GM21528 (cell line): ENCODE results near the gene TNFRSF11A.

Source experiments
- ATAC-seq: cut with Tn5 transposase; IDR thresholded peaks from one replicate; pipeline ENCODE4 v1.9.1; 2021; ENCODE audit warnings: mild to moderate bottlenecking, moderate library complexity; ENCODE audit not compliant: unreplicated experiment, low FRiP score

The TNFRSF11A gene

GRCh38 chr18:62324181-62324828, 805 bp upstream of the TNFRSF11A start:
- ATAC-seq, result no peak

- peak; percentile 32 for ATAC-seq
Measured at GRCh38 chr18:62325806-62326645, 916 bp downstream of the TNFRSF11A start.

DNA sequence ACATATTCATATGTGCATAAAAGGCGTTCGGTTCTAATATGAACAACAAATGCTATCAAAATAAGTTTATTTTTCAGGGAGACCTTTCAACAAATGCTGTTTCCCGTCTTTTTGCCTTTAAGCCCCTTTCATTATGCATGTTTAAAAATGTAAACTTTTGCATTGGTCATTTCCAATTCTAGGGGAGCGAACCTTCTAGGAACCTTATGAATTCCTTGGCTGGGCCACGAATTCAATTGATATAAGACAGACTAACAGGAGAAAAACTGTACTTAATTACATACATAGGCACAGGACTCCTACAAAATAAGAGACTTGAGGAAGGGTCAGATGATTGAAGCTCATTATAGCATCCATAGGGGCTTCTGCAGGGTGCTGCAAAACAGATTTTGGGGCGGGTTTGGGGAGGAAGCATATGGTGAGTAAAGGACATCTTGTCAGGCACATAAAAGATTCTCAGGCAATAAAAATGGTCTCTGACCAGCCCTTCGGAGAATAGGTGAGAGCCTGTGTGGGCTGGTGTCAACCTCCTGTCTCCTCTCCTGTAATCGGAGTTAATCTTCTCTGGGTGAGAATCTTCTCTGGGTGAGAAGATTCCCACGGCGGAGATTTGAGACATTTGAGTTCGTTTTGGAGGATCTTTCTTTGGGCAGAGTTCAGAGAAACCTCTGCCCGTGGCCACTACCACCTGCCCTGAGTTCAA, 1.7 kb downstream of the TNFRSF11A start:
- no peak for ATAC-seq

GRCh38 chr18:62327977-62328376, 2.9 kb downstream of the TNFRSF11A start:
- no peak for ATAC-seq

DNA sequence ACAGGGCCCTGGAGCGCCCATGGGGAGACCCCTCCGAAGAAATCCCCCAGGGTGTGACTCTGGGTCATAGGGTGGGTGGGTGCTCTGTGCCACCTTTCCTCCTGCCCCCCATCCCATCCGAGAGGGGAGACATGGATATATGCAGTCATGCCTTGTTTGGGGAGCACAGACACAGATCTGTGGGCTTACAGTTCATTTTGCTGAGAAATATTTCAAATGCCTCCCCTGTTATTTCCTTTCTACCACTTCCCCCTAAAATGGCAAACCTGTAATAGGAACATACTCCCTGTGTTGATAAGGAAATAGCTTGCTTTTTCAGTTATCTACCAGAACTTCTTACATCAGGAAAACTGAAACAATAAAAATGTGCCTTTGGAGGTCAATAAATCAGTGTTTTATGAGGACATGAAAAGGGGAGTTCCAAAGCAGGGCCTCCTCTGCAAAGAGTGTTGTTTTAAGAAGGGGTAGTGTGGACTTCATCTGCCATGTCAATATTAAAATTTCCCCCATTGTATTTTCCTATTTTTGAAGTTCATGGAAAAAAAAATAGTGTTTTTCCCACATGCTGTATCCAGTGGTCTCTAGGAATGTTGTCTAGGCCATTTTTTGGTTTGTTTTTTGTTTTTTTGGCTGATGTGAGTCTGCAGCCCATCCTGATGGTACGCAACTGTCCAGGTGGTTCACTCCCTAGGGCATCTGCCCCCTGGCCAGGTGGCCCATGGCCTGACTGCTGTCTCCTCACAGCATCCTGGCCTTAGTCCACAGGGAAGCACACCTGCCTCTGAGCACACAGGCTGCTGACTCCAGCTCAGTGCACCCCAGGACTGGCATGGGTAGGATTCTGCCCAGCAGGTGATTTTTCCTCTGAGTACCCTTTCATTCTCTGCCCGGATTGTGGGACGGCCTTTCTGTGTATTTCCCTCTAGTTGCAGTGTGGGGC, 3.7 kb downstream of the TNFRSF11A start:
- ATAC-seq, result no peak

GRCh38 chr18:62329691-62330454, 4.8 kb downstream of the TNFRSF11A start:
- ATAC-seq, result no peak

GRCh38 chr18:62330650-62331049, 5.5 kb downstream of the TNFRSF11A start:
- ATAC-seq, result no peak

DNA sequence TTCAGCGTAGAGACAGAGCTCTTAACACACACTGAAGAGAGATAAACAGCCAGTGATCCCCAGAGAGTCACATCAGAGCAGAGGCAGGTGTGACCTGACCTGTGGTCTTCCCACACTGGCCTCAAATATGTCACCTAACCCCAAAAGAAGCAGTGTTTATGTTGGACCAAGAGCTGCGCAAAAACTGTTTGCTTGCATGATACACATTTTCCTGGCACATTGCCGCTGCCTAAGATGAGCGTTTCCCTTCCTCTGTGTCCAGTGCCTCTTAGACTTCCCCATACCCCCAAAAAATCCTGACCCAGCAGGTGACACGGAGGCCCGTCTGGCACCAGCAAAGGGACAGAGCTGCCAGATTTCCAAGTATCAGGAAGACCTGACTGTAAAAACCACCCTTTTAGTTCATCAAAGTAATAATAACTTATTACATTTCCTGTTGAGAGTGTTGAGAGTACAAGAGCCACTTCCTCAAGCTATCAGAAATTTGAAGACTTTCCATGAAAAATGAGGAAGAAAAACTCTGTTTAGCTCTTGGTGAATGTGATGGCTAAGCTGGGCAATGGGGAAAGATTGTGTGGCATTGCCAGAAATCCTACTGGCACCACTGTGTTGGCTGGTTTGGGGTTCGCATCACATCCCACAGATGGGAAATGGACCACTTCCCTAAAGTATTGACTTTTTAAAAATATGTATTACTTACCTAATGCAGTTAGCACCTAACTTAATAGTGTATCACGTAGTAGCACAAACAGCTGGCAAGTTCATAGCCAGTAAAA, 6.7 kb downstream of the TNFRSF11A start:
- no peak for ATAC-seq

- ATAC-seq, result no peak
Measured at GRCh38 chr18:62332431-62332830, 7.3 kb downstream of the TNFRSF11A start.

DNA sequence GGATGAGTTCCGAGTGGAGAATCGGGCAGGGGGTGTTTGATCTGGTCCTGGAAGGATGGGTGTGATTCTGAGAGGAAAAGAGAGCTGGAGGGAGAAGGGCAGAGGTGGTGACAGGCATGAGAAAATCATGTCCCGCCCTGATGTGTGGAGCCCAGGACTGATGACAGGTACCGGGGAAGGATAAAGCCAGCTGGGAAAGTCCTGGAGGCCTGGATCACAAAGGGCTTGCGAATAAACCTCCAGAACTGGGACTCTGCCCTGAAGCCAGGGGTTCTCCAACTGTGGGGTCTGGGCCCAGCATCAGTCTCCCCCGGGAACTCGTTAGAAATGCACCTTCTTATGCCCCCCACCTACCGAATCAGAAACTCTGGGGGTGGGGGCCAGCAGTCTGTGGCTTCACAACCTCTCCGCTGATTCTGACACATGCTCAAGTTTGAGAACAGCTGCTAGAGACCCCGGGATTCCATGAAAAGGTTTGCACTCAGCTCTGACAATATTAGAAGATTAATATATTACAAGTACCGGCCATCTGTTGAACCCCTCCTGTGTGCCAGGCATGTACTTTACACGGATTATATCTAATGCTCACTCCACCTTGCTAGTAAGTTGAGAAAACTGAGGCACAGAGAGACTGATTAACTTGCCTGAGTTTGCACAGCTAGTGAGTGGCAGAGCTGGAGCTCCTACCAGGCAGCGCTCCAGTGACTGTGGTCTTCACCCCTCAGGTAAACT, 8.0 kb downstream of the TNFRSF11A start:
- ATAC-seq, result no peak

GRCh38 chr18:62334120-62334519, 9.0 kb downstream of the TNFRSF11A start:
- no peak for ATAC-seq

GRCh38 chr18:62335494-62335893, 10.4 kb downstream of the TNFRSF11A start:
- no peak for ATAC-seq

DNA sequence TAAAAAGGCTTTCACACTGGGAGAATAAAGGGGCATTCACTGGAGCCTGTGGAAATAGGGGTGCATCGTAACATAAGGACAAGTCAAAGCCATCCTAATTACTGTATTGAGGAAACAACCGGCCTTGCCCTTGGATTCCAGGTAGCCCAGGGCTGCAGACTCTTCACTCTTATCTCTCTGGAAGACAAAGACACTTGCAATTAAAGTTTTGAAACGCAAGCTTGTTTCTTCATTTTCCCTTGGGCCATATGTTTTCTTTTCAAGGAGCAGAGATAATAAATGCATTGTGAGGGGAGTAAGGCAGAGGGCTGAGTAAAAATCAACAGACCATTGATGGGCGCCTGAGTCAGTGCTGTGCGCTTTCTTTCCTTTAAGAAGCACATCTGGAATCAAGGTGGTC, 11.5 kb downstream of the TNFRSF11A start:
- ATAC-seq, result no peak

DNA sequence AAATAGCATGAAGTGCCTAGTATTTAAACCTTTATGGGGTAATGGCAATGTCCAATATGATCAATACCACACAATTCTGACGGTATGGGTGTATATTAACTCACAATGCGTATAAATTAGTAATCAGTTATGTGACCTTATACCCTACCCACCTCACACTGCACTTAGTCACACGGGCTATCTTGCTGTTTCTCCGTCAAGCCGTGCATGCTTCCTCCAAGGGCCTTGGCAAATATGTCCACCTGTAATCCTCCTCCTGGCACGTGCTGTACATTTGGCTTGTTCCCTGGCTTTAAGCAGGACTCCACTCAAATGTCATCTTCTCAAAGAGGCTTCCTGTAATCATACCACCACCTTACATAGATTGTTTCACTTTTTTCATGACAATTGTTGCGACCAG, 12.2 kb downstream of the TNFRSF11A start:
- no peak for ATAC-seq

DNA sequence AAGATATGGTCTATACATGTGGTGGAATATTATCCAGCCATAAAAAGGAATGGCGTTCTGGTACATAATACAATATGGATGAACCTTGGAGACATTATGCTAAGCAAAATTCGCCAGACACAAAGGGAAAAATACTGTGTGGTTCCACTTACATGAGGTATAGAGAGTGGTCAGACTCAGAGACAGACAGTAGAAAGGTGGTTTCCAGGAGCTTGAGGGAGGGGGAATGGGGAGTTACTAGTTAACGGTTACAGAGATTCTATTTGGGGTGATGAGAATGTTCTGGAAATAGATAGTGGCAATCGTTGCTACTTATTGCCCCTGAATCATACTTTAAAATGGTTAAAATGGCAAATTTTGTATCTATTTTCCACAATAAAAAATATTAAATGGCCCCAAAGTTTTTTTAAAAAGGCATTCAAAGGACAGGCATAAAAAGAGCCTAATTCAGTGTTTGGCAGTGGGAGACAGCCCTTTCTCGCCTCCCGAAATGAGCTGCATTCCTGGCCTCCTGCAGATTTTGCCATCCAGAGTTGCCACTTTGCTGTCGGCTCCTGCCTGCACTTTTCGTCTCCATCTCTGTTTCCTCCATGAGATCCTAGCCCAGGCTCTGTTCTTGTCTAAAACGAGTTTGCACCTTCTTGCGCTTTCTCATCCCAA, 13.5 kb downstream of the TNFRSF11A start:
- ATAC-seq, result no peak

DNA sequence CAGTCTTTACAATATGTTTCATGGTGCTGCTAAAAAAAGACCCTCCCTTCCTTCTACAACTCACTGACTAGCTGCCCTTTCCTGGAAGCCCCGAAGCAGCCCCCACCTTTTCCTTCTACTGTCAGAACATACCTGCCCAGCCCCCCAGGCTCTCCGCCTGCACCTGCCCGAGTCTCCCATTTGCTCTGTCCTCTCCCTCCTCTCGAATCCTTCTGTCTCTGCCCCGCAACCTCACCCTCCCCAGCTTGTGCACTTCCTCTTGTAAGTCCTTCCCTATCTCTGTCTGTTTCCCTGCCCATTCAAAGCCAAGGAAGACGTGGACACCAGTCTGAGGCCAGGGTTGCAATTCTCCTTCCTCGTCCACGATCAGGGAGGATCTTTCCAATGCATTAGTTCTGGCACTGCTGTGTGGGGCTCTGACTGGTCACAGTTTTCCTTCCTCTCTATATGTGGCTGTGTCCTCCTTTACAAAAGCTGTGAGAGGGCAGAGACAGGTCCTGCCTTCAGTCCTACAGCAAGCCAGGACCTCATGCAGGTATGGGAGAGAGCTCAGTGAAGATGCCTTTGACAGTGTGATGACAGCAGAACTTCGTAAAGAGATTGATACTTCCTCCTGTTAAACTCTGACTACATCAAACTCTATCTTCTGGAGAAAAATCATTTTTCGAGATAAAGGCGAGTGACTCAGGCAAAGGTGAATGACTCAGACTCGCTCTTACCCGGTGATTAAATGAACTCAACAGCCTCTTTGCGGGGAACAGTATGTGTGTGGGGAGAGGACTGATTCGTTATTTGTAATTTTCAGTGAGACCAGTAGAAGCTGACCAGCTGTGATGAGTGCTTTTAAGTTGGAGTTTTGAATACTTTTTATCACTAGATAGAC, 14.2 kb downstream of the TNFRSF11A start:
- ATAC-seq, result no peak

DNA sequence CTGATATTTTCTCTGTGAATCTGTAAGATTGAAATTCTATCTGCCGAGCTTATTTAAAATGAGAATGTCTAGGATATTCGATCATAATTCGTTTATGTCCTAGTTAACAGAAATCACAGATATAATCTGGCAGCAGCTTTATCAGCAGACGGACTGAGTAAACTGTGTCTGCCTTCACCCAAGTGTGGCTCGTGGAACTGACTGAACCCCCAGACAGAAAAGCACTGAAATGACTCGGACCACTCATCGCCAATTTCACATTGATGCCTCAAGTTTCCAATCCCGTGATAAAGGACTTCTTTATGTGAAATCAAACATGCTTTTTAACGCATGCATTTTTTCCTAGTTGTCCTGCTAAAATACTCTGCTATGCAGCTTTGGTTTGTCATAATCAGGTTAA, 15.9 kb downstream of the TNFRSF11A start:
- ATAC-seq, result no peak
